Stimulated activated CD8-positive, alpha-beta memory T cell treated with anti-CD3 and anti-CD28 coated beads, Interleukin-12 subunit alpha, Interleukin-12 subunit beta, amount 100 ng/mL, for 24 hours (primary cell): ENCODE data around the gene KLHDC7B.

ENCODE experiments used
- DNase-seq: peaks from one replicate; pipeline ENCODE4 v3.0.0-alpha.2; 2020; ENCODE audit errors: extremely low read depth

The KLHDC7B gene

DNA sequence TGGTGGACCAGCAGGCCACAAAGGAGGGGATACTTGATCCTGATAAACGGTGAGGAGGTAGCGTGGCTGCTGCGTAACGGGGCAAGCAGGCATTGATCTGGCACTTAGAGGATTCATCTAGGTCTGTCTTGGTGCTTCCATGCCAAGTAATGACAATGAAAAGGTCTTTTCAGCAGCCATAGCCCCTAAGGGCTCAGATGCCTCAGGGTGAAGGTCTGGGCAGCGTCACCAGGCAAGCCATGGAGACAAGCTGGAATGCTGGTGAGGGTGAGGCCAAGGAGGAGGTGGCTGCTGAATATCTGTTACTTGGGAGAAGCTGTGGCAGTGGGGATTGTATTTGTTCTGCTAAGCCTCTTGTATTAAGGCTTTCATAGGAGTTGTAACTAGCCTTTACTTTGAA lies 41.7 kb downstream of the KLHDC7B start:
- no peak for DNase-seq

DNA sequence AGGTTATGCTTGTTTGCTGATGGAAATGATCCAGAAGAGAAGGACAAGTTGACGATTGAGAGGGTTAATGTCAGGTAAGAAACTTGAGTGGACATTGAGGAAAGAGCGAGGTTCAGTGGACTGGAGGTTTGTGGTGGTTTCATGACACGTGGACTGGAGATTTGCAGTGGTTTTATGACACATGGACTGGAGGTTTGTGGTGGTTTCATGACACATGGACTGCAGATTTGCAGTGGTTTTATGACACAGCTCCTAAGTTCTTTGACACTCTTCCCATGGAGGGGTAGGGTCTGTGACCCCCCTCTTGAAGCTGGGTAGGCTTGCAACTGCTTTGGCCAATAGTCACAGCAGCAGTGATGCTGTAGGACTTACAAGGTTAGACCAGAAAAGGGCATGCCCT lies 49.5 kb downstream of the KLHDC7B start:
- DNase-seq = no peak

DNA sequence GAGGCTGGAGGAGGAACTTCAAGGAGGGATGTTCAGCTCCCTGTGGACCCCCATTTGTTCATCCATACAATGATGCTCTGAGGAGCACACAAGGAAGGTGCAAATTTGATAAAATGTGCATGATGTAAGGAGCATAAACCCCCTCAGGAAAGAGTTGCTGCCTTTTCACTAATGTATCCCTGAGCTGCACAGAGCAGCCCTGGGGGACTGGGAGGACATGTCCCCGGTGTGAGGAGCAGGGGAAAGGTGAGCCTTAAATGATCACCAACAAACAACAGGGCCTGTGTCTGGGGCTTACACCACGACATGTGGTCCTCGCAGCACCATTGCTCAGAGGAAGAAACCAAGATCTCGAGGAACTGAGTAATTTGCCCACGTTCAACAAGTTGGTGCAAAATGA lies 51.4 kb downstream of the KLHDC7B start:
- no peak for DNase-seq

DNA sequence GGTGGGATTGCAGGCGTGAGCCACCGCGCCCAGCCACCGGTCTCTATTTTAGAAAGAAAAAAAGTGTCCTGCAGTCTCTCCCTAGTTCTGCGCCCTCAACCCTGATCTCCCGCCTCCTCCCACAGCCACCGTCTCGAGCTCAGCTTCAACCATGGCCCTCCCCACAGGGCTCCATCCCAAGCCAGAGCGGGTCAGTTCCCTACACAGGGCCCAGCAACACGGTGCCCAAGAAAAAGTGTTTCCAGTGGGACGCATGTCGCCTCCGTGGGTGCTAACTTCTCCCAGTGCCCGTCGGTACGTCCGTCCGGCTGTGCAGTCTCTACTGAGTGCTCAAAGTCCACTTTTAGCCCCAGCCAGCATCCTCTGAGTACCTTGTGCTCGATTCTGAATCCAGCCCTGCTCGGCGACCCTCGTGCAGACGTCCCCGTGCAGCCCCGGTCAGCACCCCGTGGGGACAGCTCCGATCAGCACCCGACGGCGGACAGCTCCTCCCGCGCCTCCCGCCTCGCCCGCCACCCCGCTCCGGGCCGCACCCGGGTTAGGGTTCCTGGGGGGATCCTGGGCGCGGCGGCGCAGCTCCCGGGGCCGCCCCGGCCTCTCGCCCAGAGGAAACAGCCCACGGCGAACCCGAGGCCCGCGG lies 54.2 kb downstream of the KLHDC7B start:
- DNase-seq = peak; percentile 30

DNA sequence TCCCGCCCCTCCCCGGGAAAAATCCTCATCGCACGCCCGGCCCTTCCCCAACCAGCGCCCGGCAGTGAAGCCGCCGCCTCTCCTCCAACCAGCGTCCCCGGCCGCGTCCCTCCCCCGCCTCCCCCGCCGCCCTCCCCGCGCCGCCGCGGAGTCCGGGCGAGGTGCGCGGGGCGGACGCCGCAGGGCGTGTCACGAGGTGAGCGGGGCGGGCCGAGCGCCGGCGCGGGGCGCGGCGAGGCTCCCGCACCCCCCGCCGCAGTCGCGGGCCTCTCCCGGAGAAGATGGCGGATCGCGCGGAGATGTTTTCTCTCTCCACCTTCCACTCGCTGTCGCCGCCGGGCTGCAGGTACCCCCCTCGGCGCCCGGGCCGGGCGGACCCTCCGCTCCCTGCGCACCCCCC lies 54.8 kb downstream of the KLHDC7B start, which contains the start of gene MAPK8IP2:
Gene MAPK8IP2 (plus strand): TSS at position 256 of the 400 bp plus-strand sequence. CDS start 26 bp downstream, at position 282.
- DNase-seq = no peak
